HG03064 (cell line): ENCODE measurements around the gene MFAP2.

Experiments
- ATAC-seq: cut with Tn5 transposase; IDR thresholded peaks from one replicate; pipeline ENCODE4 v1.9.1; 2021; ENCODE audit warnings: low read depth; ENCODE audit not compliant: unreplicated experiment

The MFAP2 gene, protein sequence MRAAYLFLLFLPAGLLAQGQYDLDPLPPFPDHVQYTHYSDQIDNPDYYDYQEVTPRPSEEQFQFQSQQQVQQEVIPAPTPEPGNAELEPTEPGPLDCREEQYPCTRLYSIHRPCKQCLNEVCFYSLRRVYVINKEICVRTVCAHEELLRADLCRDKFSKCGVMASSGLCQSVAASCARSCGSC

DNA sequence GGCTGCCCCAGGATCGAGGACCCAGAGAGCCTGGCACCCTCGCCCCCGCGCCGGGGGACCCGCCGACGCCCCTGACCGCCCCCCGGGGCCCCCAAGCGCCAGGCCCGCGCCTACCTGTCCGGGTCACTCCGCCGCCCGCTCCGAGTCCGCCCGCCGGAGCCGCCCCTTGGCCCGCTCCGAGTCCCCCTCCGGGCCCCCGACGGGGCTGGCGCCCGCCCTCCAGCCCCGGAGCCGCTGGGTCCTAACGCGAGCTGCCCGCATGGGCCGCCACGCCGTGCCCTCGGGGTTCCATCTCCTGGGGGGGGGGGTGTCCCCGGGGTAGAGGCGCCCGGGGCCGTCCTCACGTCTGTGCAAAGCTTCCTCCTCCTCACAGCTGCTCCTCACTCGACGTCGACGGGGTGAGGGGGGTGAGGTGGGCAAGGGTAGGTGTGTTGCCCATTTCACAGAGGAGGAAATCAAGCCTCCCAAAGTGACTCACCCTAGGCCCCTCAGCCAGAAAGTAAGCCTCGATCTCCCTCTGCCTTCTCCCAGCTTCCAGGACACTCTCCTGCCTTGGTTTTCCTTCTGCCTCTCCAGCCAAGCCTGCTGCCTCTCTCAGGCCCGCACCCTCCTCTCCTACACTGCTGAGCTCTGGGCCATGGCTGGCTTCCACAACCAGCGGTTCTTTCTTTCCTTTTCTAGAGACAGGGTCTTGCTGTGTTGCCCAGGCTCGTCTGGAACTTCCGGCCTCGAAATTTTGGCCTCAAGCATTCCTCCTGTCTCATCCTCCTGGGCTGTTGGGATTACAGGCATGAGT is at the start of gene MFAP2:
TSS of gene MFAP2 (minus strand) at position 148 of the 796 bp plus-strand sequence. CDS start 2,347 bp downstream, outside the sequence.
- no peak for ATAC-seq

DNA sequence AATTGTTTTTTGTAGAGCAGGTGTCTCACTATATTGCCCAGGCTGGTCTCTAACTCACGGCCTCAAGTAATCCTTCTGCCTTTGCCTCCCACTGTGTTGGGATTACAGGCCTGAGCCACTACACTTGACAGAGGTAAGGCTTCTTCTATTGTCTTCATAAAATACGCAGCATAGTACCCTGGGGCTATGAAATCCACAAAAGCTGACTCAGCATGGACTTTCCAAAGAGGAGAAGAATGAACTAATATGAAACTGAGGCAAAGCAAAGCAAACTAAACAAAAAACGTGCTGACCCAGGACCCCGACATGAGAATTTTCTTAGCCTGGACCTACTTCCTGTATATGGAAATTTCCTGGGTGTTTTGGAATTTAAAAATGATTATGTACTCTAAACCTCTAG is 49.8 kb upstream of the MFAP2 start:
- no peak for ATAC-seq

DNA sequence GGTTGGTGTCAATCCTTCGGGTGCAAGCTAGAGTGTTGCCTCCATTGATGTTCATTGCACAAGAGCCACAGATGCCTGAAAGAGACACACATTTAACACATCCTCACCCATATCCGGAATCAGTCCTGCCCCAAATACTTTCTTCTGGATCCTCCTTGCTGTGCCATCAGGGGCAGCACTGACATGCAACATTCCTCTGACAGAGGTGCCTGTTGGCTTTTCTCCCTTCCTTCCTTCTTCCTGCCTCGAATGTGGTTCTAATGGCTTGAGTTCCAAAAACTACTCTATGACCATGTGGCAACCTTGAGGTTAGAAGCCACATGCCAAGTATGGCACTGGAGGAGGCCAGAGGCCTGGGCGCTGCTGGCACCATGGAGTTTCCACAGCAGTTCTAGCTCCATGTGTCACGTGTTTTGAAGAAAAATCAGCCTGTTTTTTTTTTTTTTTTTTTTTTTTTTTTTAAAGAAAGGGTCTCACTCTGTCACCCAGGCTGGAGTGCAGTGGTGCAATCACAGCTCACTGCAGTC is 48.3 kb upstream of the MFAP2 start:
- ATAC-seq, result no peak

DNA sequence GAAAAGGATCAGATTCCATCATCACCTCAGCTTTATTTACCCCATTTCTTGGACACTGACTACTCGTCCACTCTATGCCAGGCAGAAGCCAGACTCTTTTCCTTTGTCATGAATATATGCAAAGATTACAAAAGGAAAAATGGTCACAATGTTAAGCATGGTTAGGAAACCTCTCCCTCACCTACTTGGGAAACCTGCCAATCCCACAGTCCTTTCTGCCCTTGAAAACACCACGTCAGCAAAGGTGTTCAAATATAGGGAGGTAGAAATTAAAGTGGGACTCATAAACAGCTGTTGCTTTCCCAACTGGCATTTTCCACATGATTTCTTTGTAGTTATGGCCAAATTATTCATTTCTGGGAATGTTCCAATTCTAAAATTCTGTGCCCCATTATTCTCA is 47.5 kb upstream of the MFAP2 start:
- ATAC-seq, result no peak

DNA sequence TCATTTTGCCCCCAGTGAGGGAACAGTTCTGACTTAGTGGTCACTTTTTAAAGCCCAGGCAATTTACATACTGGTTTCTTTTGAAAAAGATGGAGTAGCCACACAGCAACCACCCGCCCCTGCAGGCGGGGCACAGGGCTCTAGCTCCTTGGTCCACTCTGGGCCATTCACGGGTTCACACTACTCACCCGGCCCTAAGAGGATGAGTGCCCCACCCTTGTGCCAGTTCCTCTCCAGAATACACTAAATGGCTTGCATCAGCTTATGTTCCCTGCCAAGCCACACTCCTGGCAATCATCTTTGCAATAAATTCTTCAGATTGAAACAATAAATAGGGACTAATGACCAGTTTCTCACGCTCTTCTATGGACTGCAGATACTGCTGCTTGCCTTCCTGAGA is 47.0 kb upstream of the MFAP2 start:
- ATAC-seq, result no peak

DNA sequence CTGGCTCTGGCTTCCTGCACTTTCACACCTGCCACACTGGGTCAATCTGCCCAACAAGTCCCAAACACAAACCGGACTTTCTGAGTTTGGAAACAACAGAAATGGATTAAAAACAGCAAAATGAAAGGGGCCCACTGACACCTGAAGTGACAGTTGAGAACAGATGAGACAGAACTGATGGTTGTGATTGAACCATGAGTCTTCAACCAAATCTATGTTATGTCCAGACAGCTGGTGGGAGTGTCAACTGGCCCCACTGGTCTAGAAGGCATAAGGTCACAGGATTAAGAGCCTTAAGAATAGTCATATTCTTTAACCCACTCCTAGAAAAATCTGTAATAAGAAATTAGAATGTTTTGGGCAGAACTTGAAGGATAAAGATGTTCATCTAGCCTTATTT is 44.3 kb upstream of the MFAP2 start:
- ATAC-seq, result no peak

DNA sequence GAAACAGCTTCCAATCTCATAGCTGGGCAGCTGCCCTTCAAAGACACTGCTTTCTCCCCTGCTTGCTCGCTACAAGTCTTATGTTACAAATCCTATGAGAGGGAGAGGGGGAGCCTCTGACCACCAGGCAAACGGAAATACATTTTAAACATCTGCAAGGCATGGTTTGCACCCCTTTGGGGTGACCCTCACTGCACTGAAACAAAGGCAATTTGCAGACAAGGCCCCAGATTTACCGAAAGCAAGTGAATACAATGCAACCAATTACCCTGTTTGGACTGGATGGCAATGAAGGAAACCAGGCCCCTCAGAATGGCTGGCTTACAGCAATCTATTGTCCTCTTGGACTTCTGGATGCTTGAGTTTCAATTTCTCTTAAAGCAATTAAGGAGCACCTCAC is 43.2 kb upstream of the MFAP2 start:
- ATAC-seq, result no peak

DNA sequence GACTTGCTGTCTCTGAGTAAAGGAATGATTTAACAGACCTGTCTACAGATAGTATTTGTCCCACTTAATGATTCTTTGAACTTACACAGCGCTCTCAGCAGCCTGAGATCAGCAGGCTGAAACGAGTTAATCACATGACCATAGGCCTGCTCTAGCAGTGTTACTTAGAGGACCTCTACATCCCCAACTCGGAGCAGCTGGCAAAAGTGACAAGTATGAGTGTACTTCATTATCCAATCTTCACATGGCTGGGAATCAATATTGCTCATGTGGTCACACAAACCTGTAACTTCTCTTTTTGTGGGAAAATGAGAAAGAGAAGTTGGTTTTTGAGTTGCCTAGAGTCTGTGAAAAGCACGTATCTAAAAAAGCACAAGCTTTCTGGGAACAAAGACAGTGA is 42.7 kb upstream of the MFAP2 start:
- ATAC-seq, result no peak

DNA sequence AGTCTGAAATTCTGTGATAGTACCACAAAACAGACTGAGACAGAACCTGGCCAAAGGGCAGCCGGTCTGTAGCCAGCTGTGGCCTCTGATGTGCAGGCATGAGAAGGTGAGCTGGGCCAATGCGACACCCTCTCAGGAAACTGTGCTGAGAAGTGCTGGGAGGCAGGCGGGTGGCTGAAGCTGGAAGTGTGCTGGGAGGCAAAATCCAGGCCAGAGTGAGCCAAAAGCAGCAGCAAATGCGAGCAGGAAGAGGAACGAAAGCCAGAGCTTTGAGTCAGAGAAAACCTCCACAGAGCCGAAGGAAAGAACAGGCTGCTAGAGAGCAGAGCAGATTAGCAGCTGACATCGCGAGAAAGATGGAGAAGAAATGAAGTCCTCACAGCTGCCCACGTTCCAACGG is 41.5 kb upstream of the MFAP2 start:
- no peak for ATAC-seq

DNA sequence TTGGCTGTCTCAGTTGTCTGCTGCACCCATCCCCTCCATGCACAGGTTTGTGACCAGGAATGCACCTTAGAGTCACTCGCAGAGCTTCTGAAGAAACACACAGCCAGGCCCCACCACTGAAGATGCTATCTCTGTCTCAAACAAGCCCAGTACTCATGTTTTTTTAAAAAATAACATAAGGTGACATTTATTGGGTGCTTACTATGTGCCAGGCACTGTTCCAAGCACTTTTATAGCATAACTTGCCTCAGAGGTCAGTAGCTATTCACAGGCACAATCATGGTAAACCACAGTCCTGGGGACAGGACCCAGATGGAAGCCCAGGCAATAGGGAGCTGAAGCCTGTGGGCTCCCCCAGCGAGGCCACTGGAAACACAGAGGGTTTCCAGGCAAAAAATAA is 40.1 kb upstream of the MFAP2 start:
- ATAC-seq, result no peak

DNA sequence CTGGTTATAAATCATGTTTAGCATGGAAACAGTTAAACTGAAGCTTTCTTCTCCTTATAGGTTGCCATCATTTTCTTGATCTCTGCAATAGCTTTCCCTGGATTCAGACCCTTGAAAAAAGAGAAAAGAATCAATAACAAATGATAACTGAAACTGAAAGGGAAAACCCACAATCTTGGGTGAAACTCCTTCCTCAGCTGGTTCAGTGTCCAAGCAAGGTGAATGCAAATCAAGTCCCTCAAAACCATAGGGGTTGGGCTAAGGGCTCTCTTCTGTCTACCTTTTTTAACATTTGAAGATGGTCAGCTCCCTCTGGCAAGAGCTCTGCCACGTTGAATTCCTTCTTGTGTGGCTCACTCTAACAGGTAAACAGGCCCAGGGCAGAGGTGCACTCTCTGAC is 38.4 kb upstream of the MFAP2 start:
- no peak for ATAC-seq

DNA sequence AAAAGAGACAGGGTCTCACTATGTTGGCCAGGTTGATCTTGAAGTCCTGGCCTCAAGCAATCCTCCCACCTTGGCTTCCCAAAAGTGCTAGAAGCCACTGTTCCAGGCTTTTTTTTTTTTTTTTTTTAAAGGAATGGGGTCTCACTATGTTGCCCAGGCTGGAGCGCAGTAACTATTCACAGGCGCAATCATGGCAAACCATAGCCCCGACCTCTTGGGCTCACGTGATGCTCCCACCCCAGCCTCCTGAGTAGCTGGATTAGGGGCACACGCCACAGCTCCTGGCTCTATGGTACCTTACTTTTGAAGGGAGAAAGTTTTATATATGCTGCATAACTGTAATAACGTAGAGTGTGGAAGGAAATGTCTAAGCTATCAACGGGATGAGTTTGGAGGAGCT is 37.0 kb upstream of the MFAP2 start:
- ATAC-seq, result no peak

DNA sequence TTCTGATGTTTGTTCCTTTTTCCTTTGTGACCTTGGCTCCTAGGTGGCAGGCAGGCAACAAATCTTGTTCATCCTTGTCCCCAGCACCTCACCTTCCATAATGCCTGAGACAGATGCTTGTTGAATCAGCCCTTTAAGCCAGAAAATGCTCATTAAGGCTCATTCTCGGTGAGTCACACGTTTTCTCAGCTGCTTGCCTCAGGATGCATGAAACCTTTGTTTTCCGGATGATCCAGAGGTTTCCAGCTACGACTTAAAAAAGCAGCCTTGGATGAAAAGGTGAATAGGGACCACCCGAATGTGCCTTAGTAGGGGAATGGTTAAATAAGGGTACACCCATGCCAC is 35.9 kb upstream of the MFAP2 start:
- no peak for ATAC-seq

DNA sequence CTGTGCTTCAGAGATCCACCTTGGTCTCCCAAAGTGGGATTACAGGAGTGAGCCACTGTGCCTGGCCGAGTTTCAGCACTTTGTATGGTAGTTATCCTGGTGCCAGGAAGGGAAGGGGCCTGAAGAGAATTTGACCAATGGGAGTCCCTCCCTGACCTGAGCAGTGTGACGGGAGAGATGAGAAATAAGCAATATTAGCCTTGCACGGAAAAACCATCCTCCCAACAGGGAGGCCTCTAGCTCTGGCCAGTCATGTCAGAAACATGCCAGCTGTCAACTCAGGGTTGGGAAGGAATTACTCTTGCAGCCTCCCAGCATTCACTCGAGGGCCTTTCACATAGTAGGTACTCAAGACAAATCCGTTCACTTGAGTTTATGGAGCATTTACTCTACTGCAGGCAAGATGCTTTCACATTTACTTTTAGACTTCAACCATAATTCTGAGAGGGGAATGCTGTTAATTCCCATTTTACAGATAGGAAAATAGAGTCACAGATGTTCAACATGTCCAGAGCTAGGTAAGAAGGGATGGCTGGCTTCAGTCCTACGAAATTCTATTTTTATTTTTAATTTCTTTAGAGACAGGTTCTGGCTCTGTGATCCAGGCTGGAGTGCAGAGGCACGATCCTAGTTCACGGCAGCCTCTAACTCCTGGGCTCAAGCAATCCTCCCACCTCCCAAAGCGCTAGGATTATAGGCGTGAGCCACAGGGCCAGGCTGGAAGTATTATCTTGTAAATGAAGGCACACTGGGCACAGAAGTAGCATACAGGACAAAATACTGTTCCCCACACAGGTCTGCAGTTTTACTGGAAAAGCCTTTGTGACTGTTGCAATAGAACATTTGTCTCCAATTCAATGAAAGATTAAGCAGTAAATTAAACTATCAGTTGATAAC is 34.5 kb upstream of the MFAP2 start:
- ATAC-seq, result no peak

DNA sequence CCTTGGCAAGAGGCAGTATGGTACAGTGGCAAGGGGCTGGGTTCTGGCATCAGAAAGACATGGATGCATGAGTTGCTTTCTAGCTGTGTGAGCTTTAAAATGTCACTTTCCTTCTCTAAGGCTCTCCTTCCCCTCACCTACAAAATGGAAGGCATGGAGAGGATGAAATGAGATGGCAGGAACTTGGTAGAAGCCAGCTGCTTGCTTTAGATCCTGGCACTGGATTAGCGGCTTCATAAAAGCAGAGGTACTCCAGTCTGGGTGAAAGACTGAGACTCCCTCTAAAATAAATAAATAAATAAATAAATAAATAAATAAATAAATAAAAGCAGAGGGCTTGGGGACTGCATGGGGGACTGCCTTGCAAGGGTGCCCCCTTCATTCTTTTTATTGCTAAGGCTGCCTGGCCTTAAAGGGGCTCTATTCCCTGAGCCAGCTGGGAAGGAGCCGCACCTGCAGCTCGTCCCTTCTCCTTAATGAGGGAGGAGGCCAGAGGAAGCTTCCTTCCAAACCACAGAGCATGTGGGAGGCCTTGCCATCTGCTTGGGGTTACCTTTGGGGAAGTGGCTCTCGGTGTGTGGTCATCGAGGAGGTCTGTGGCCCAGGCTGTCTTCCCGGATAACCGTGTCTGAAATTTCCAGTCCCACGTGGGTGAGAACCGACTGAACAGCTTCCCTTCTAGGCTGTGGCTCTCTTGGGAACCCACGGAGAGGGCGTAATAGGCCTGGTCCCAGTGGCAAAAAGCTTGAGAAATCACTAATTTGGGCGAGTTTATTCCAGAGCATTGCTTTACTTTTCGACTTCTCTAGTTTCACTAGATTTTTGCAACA is 33.3 kb upstream of the MFAP2 start:
- ATAC-seq, result no peak

DNA sequence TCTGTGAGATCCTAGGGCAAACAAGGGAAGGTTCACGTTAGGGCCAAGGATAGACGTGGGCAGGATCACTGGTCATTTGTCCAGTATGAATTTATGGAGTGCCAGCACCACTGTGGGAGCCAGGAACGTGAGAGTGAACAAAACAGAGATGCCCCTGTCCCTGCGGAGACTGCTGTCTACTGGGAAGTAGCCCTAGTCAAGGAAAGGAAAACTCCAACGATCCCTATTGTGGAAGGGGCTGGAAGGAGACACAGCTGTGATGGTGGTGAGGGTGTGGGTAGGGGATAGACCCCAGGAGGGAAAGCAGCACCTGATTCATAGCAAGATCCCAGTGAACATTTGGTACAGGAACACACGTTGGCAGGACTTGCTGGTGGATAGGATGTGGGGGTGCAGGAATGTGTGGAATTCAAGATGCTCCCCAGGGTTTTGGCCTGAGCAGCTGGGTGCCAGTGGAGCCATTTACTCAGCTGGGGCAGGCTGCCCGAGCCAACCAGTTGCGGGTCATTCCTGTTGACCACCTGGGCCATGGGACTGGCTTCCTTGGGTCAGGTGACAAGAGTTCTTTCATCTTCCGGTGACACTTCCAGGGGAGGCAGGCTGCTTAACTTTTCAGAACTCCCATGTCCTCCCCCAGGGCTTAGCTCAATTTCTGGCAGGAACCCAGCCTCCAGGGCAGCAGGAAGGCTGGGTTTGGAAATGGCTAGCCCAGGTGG is 32.5 kb upstream of the MFAP2 start:
- no peak for ATAC-seq

DNA sequence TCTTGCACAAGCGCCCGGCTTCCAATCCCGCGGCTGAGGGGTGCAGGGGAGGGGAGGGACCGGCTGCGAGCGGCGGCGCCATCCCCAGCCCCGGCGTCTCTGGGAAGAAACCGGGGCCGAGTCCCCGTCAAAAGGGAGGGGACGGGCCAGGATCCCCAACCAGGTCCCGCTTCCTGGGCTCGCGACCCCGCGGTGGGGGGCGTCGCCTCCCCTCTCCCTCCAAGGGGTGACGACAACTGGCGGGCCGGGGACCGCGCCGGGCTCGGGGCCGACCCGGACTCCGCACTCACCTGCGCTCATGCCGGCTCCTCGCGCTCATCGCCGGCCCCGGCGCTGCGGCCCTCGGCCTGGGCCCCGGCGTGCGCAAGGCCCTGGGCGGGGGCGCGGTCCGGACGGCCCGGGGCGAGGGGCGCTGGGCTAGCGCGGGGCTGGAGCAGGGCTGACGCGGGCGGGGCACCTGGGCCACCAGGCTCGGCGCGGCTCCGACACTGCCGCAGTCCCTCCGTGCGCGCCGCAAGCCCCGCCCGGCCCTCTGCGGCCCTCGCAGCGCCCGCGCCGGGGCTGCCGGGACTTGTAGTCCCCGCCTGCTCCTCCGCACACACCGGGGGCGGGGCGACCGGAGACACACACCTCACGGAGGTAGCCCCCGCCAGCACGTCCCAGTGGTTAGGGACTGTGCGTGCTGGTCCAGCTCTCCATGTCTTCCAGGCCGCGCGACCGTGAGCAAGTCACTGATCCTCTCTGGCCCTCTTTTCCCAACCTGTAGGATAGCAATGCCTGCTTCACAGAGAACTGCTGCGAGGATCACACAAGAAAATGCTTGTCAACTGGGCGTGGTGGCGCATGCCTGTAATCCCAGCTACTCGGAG is 31.3 kb upstream of the MFAP2 start, which contains the start of gene ATP13A2:
TSS of gene ATP13A2 (minus strand) at position 490 of the 869 bp plus-strand sequence. CDS start at position 300, 190 bp downstream.
- peak; percentile 84 for ATAC-seq

DNA sequence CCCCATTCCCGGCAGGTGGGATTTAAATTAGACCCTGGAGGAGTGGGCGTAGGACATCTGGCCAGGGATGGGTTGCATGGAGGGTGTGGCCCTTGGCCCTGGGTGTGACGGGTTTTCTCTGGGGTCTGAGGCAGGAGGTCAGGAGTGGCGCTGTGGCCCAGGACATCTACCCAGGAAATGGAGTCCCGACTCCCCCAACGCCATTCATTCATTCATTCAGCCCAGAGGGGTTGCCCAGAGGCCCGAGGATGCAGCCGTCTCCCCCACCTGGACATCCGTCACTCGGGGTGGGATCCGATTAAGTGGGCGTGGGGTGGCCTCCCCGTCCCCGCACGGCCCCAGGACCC is 30.6 kb upstream of the MFAP2 start:
- no peak for ATAC-seq

DNA sequence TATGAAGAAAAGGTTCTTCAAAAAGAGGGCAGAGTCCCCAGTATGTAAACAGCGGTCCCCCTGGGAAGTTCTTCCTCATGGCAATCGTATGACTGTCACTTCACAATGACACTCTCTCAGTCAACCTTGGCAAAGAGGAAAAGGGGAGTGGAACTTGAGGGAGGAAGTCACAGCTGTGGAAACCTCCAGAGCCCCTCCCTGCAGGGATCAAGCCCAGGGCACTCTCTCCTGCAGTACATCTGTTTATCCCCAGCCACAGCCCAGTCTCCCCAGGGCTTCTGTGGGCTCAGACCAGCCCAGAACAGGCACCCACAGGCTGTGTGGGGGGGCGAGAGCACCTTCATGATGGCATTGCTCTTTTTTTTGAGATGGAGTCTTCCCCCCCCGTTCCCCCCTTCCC is 29.3 kb upstream of the MFAP2 start:
- no peak for ATAC-seq
